Measurements from ENCODE around the gene MERTK.

- TF ChIP-seq CTCF (IDR thresholded peaks at IDR 0.05; ENCODE audit: poor library complexity): no peak
- TF ChIP-seq EZH2 (IDR thresholded peaks at IDR 0.05; ENCODE audit: borderline replicate concordance): no peak
- no peak for TF ChIP-seq EZH2phosphoT487 (IDR thresholded peaks at IDR 0.05; ENCODE audit: low read depth, severe bottlenecking, unreplicated experiment)
Observed at GRCh38 chr2:111994042-111994441, 95.6 kb downstream of the MERTK start.

Data from hepatocyte (in vitro differentiated cells).